HG03460 (cell line): ENCODE data around the gene NCOA4.
"Not testable (repeated sequence)": the region's sequence is repeated elsewhere in the genome, so short reads cannot be mapped to it uniquely, and the experiment has no call there.

Experiments used
- ATAC-seq: cut with Tn5 transposase; IDR thresholded peaks from one replicate; pipeline ENCODE4 v1.9.1; 2021; ENCODE audit not compliant: unreplicated experiment

The NCOA4 gene

DNA sequence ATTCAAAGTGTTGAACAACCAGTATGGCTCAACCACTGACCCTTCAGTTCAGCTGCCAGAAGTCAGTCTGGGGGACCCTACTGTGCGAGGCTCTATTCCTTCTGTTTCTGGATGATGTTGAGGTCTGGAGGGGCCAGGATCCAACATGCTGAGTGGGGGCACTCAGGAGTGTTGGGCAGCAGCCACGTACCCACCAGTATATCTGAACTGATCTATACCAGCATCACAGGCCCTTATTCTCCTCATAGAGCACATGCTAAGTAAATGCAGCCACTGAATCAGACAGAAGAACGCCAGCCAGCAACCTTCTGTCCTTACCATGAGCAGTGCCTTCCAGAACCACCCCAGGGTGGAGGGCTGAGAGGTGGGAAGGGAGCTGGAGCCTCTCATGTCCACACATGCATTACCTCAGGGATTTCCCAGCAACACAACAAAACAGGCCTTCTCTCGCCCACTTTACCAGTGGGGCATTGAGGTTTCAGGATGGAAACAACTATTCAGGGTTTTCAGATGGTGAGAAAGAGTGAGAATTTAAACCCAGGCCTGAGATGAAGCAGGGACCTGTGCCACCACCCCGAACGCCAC lies 22.5 kb upstream of the NCOA4 start:
- ATAC-seq, result no peak

DNA sequence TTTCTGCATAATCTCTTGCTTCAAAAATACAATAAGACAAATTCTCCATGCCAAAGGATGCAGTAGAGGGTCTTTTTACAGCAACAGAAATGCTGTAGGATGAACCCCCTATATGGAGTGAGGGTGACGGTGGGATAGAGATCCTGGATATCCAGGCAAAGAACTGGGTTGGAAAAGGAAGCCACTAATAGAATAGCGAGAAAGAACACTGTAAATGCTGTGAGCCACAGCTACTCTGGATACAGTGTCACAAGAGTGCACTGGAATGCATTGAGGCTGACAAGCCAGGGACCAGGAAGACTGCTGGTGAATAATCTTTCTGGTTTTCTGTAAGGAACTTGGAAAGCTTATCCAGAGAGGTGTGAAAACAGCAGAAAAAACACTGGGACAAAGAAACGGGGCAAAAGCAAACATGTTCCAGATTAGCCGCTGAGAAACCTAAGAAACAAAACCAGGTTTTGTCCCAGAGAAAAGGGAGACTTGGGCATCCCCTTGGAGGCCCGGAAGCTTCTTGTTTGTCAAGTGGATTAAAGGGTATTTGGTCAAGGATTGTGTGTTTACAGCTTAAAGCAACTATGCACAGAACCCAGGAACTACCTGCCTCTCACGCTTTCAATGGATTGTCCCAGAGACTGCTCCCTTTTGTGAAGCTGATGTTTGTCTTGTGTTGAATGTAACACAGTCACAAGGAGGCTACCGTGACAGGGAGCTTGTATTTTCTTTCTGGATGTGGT lies 21.8 kb upstream of the NCOA4 start:
- ATAC-seq, result no peak

DNA sequence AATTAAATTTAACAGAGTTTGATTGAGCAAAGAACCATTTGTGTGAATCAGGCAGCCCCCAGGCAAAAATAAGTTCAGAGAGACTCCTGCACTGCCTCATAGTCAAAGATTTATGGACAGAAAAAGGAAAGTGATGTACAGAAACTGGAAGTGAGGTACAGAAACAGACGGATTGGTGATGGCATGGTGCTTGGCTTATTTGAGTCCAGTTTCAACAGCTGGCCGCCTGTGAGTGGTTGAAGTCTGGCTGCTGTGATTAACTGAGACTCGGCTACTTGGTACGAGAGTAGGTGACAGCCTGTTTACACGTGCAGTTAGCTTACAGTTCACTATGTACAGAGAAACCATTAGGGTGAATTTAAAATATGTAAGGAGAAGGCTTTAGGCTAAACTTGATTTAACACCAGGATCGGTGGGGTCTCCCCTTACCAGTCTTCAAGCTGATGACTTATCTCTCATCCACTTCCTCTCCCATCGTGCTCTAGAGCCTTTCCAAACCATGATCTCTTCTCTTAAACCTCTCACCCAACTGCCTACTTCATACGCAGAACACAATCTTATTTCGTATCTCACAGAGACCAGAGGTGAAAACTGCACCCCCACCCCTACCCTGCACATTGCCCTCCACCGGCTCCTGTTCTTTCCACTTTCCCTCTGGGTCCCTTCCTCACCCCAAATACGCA lies 20.7 kb upstream of the NCOA4 start:
- ATAC-seq, result no peak

DNA sequence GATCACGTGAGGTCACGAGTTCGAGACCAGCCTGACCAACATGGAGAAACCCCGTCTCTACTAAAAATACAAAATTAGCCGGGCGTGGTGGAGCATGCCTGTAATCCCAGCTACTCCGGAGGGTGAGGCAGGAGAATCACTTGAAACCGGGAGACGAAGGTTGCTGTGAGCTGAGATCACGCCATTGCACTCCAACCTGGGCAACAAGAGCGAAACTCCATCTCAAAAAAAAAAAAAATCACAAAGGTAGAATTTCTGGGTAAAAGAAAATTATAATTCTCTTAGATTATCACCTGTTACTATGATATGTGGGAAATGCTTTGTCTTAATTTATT lies 19.0 kb upstream of the NCOA4 start:
- not testable (repeated sequence) for ATAC-seq

DNA sequence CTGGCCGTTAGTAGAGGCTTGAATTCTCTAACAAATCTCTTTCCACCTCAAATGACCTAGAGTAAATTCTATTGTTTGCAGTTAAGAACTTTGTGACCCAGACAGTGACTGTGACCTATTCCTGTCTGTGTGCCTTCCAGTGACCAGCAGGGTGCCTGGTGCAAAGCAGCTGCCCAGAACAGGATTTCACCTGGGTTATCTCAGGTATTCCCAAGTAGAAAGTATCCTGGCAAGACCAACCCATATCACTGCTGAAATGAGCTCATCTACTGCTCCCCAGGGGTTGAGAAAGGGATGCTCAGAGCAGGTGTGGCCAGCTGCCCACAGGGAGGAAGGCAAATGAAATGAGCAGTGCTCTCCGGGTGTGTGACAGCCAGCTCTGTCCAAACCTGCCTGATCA lies 17.7 kb upstream of the NCOA4 start:
- ATAC-seq, result no peak

DNA sequence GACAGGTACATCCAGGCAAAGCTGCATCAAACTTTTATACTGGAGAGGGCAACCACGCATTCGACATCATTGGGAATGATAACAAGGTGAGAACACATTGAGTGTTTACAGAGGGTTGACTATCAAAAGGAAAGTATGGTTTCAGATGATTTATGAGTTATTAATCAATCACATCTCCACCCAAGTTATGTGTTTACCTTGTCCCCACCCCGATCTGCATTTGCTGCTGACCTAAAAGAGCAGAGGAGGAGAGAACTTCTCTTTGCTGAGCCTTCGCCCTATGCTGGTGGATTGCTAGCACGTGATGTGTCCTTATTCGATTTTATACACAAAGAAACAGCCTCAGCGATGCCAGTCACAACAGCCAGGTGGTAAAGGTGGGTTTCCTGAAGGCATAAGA lies 15.8 kb upstream of the NCOA4 start, which contains the start of gene MSMB:
Gene MSMB, minus strand, starts transcription at position 9 of the 400 bp plus-strand sequence. CDS start 32 bp downstream, outside the sequence.
- no peak for ATAC-seq

DNA sequence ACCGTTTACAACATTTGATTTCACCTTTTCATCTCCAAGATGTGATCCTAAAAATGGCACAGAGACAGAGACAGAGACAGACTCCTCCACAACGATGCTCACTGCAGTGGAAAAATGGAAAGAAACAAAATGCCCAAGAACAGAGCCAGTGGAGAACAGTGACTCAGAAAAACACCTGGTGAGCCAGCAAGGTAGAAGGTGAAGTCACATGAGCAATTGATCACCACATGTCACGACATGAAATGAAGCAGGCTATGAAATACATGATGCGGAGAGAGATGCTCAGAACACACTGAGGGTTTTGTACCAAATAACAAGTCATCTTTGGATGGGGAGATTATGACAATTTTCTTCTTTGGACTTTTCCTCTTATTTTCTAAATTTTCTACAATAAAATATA lies 12.1 kb upstream of the NCOA4 start:
- no peak for ATAC-seq

DNA sequence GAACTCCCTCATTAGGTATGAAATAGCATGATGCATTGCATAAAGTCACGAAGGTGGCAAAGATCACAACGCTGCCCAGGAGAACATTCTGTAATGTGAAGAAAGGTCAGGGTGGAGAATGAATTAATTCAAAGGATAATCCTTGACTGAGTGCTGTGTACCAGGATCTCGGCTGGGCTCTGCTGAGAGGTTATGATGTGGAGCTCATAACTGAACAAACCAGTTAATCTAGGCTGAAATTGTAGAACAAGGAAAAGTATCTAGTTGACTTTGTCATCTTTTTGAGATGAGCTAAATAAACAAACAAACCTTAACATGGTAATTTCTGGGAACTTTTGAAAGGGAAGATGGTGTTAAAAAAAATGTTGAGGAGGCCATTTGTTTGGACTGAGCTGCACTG lies 9.6 kb upstream of the NCOA4 start:
- ATAC-seq, result no peak

DNA sequence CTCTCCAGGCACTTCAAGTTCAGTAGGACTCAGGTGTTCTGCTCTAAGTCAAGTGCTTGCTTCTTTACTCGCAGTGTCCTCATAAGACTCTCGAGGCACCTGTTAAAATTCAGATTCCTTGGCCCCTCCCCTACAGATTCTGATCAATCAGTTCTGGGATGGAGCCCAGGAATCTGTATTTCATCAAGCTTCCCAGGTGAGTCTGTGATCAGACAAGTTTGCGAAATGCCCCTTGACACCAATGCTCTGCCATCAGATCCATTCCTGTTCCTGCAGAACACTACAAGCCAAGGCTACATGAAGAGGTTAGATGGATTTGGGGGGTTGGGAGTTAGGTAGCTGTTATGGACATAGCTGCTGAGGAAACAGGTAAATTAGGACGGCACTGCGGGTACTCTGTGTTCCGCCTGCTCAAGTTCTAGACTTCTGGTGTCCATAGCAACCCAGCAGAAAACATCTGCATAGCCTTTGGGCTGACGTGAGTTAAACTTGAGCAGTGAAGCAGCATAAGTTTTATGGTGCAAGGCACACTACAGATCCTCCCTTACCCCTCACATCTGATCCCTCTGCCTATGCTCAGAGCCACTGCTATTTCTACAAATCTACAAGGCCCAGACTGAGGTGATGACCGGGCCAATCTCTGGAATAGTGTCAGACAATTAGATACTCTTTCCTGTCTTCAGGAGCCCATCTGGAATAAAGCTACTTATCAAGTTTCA lies 6.8 kb upstream of the NCOA4 start:
- no peak for ATAC-seq

DNA sequence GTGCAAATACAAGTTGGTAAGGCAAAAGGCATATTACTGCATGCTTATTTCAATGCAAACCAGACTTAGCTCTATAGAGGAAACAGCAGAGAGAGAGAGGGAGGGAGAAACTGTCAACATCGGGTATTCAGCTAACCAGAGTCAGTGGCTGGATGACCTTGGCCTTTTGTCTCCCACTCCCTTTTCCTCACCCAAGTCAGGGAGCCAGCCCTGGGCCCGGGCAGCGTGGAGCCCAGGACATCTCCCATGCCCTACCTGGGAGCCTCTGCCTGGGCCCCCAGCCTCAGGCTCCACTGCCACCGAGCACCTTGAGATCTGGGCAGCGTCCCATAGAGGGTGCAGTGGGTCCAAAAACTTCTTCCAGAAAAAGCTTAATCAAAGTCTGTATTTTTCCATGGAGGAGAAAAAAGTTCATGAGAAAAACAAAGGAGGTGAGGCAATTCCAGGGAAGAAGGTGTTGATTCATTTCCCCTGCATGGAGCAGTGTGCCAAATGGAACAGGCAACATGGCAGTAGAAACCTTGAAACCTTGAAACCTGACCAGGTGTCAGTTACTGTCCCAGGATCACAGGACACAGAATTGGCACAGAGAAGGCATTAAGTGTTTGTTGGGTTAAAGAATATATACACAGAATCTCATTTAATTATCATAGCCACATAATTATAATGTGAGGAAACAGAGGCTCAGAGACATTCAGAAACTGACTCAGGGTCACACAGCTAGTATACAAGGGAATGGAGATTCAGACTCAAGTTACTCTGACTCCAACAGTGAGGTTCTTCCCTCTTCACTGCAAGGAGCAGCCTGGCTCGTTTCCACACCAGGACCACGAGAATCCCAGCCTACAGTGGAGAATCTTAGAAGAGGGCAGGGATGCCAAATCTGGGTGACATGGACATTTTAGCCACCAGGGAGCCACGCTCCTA lies 5.8 kb upstream of the NCOA4 start:
- ATAC-seq, result no peak

DNA sequence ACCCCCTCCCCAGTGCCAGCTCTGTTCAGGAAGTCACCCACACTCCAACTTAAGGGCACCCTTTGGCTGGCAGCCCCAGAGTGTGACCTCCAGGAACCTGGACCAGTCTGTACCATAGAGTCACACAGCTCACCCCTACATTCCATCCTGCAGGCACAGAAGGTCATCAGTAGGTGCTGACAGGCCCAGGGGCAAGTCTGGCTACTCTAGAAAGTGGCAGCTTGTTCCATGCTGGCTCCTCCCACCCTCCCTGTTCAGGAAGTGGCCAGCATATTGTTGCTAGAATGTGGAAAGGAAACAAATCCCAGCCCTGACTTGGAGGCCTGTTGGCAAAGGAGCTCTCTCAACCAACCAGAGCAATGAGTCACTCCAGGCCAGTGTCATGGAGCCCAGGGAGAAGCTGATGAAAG lies 3.2 kb upstream of the NCOA4 start:
- no peak for ATAC-seq

DNA sequence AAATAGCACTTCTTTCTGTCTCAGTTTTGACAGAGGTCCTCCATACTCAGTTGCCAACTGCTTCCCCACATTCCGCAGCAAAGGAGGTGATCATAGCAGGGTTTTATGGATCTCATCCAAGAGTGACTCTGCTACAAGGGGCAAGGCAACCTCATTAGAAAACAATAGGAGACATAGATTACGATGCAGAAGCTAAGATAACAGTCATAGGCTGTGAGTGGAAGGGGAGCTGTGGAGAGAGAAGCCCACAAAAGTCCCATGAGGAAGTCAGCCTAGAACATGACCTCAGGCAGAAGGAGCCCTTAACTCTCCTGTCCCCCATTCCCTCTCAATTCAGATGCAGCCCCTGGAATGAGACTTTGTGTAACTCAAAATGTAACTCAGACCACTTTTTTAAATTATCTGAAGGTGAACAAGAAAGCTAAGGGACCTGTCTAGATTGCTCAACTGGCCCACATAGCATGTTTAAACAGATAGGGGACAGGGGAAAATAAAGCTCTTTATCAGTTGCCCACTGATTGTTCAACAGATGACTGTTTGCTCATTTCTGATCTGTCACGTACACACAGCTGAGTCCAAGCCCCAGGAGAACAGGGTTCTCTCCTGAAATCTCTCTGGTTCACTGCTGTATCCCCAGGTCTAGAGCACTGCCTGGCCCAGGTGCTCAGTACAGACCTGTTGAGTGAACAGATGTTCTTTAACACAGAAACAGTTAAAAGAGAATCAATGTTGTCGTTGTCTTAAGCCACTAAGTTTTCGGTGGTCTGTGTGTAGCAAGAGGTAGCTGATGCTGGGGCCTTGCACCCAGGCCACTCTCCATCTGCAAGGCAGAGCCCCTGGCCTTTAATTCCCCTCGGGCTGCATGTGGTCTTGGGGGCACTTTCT lies 1.5 kb upstream of the NCOA4 start:
- no peak for ATAC-seq

DNA sequence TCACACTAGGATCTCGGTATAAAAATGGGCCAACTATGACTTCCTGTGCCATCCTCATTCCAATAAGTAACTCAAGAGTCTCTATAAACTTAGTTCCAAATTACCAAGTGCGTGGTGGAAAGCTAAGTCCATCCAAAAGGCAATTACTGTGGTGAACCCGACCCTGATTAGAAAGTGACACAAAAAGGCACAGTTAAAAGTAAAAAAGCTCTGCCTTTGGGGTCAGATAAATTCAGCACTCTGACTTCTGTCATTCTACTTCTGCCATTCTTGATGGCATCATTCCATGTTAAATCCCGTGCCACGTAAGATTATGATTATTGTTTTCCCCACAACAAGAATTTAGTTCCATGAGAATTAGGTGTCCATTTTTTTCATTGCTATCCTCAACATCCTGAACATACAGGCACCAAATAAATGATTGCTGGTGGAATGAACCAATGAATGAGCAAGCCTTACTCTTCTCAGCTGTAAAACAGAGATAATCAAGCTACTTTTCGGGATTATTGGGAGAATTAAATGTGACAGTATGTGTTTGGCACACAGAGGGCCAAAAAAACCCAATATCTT lies 877 bp downstream of the NCOA4 start:
- ATAC-seq, result no peak

DNA sequence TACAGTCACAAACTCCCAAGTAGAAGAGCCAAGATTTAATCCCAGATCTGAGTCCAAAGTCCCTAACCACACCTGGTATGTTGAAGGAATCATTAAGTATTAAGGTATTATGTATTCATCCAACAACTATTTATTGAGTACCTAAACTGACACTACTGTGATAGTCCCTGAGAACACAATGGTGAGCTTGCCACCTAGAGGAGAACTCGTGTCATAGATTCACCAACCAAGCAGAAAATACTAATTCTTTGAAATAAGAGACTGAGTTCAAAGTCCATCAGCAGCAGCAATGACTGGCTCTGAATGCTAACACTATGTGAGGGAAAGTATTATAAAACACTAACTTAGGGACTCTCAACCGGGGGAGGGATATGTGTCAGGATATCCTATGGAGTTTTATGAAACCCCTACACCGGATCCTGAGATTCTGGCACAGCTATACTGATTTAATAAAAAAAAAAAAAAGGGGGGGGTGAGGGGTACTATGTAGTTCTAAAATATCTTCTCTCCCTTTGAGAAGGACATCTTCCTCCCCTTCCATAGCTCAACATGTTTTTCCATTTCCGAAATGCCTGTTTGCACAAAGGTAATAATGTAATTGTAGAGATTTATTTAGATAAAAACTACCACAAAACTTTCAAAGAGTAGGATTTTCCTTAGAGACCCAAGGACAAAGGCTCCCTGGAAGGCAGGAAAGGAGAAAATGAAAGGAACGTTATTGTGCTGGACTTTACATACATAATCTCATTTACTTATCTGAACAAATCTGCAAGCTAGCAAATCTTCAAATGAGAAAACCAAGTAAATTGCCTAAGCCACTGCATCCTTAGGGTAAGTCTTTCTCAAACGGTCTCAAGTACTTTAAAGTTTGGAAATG lies 1.6 kb downstream of the NCOA4 start:
- ATAC-seq, result peak; percentile 26

DNA sequence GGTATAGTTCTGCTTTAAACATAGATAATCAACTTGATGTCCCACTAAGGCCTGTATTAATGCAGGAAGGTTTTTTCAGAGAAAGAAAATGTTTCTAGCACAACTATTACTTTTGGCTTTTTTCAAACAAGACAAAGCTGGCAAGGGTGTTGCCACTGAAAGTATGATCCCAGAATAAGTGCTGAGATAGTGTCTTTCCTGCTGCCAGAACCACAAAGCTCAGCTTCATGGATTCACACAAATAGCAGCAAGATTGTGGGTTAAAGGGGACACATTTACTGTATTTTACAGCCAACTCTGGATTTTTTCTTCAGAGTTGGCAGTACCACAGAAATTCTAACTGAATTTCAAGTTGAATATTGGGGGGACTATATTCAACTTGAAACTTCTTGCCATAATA lies 4.3 kb downstream of the NCOA4 start:
- ATAC-seq, result no peak

DNA sequence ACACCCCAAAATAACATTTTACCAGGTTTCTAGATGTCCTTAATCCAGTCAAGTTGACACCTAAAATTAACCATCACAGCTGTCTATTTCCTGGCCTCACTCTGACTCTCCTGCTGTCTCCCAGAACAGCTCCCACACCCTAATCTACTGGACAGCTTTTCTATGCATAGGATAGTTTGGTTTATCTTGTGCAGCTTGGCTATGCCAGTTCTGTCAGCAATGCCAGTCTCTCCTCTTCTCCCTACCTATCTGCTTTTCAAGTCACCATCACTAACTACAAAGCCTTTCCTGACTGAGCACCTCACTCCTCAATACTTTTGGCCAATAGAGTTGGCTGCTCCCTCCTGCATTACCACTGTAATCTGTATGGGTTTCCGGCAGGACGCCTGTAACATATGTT lies 5.0 kb downstream of the NCOA4 start:
- ATAC-seq, result no peak

DNA sequence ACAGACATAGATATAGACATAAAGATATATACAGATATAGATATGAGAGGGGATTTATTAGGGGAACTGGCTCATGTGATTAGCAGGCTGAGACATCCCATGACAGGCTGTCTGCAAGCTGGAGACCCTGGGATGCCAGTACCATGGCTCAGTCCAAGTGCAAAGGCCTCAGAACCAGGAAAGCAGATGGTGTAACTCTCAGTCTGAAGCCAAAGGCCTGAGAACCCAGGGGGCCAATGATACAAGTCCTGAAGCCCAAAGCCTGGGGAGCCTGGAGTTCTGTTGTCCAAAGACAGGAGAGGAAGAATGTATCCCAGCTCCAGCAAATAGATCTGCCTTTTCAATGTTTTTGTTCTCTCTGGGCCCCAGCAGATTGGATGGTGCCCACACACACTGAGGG lies 5.5 kb downstream of the NCOA4 start:
- ATAC-seq, result no peak

DNA sequence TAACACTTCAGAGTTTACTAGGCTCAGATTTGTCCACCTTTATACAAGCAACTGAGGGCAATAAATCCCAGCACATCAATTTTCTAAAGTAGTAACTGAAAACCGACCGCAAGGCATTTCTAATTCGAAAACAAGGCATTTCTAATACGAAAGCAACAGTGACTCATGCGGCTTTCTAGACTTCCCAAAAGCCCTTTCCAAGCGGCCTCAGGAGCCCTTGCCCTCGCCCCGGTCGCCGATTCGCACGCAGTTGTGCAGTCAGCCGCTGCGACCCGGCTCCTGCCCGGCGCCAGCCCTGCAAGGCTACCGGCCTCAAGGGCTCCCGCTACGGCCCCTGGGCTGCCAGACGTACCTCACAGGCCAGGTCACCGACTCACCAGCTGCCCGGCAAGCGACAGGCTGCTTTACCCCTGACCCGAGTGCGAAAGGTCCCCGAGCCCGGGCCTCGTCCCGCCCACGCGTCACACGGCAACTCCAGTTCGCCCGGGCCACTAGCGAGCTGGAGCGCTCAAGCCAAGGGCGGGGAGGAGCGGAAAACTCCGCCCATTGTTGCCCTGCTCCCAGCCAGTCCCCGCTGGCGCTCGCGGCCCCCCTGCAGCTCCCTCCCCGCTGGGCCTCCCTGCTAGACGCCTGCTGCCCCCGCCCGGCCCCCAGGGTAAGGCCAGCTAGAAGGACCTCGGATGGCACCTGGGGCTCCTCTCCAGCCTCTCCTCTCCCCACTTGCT lies 7.3 kb downstream of the NCOA4 start:
- ATAC-seq, result peak; percentile 98
